ENCODE data around the gene GAREM1. TPM values are rescaled to one million over a fixed set of nuclear protein-coding genes. Genes with fewer than 3 reads are reported as not detected.

GAREM1 gene
- total and polyA plus RNA-seq, 8 donors = 2.5 to 60.3 (median 16.2) TPM

DNA sequence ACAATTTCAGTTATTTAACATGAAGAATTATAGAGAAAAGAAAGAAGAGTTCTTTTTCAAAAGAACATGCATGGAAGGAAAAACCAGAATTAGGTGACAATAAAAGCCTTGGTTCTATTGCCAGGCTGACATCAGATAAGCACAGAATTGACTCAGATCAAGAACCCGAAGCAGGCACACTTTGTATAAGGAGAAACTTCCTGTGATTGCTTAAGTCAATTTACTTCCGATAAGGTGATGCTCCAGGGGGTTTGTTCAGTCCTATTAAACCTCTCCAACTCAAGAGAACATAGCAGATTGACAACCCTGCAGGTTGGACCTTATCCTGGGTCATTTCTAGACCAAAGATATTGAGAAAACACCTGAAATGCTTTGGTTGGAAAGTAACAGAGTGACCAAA, 31.4 kb downstream of the GAREM1 start:
- no peaks in the 10 kb centered on the region for H3K9me3 ChIP-seq
- no peaks in the 10 kb centered on the region for H3K36me3 ChIP-seq
- TF ChIP-seq POLR2AphosphoS5 (IDR thresholded peaks at IDR 0.05) (no peak), POLR2A (IDR thresholded peaks at IDR 0.05) (no peak), EP300 (IDR thresholded peaks at IDR 0.05) (no peak)
- TF ChIP-seq, protein P1, sequence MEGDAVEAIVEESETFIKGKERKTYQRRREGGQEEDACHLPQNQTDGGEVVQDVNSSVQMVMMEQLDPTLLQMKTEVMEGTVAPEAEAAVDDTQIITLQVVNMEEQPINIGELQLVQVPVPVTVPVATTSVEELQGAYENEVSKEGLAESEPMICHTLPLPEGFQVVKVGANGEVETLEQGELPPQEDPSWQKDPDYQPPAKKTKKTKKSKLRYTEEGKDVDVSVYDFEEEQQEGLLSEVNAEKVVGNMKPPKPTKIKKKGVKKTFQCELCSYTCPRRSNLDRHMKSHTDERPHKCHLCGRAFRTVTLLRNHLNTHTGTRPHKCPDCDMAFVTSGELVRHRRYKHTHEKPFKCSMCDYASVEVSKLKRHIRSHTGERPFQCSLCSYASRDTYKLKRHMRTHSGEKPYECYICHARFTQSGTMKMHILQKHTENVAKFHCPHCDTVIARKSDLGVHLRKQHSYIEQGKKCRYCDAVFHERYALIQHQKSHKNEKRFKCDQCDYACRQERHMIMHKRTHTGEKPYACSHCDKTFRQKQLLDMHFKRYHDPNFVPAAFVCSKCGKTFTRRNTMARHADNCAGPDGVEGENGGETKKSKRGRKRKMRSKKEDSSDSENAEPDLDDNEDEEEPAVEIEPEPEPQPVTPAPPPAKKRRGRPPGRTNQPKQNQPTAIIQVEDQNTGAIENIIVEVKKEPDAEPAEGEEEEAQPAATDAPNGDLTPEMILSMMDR (IDR thresholded peaks at IDR 0.05) = no peak
- 29 to 54% (median 44%) methylated on average over 2 of the region's 2 CpGs for WGBS, 5 donors
- no peak overlapping the region for H3K4me3 ChIP-seq
- H3K27ac ChIP-seq = no peak overlapping the region
- H3K27me3 ChIP-seq = no peaks in the 10 kb centered on the region
- peaks cover 0 to 70% (median 37%) of the 10 kb centered on the region in 4 donors for H3K4me1 ChIP-seq
- no peak for DNase-seq
- intact Hi-C loops (cut with DNase I; ENCODE audit: low total_unique reads) = no loop called here

DNA sequence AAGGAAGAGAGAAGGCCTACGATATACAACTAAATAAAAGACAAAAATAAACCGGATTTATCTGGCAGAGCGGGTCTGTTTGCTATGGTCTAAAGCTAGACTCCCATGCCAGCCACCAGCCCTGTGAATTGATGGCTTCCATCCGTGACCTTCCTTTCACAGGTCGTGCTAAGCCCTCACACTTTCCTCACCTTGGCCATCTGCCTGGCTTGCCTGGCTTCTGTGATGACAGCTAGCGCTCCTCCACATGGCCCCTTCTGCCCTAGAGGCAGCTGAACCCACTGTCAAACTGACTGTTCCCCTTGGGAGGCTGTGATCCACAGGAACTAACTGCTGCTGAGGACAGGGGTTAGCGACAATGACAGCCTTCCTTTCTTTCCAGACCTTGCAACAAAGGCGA, 32.5 kb downstream of the GAREM1 start:
- Histone ChIP-seq H3K4me1 (peaks cover 0 to 73% (median 38%) of the 10 kb centered on the region in 4 donors), H3K36me3 (no peaks in the 10 kb centered on the region), H3K27ac (no peak overlapping the region), H3K27me3 (no peaks in the 10 kb centered on the region), H3K4me3 (no peak overlapping the region), H3K9me3 (no peaks in the 10 kb centered on the region)
- no peak for DNase-seq
- WGBS, 5 donors = 72 to 83% (median 78%) methylated on average over 8 of the region's 8 CpGs
- intact Hi-C loops (cut with DNase I; ENCODE audit: low total_unique reads) = no loop called here
- TF ChIP-seq EP300 (IDR thresholded peaks at IDR 0.05) (no peak), POLR2AphosphoS5 (IDR thresholded peaks at IDR 0.05) (no peak), POLR2A (IDR thresholded peaks at IDR 0.05) (no peak)
- TF ChIP-seq, protein P1 (IDR thresholded peaks at IDR 0.05) = no peak

DNA sequence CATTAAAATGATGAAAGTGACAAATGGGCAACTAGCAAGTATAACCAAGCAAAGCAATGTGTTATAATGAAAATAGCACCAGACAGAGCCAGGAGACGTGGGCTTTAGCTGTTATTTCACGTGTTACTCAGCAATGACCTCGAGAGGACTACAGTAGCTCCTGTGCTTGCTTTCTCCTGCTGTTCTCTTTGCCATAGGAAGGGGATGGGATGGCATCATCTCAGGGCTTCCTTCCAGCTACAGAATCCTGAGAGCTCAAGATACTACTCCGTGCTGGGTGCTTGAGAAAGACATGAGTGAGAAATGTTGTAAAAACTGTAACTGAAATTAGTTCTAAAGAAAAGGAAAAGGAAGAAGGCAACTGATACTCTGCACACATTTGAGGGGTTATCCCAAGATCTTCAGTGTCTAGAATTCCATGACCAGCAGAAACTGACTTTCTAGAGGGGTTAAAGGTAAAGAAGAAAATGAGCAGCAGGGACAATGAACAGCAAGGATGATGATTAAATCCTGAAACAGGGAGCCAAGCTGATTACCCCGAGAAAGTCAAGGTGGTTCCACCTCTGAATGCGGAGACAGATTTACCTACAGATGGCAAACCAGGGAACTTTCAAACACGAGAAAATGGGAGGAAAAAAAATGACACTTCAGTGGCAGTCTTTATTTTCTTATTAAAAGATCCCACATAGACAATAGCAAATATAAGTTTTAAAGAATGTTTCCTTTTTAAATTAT, 33.4 kb downstream of the GAREM1 start:
- H3K9me3 ChIP-seq = no peaks in the 10 kb centered on the region
- TF ChIP-seq EP300 (IDR thresholded peaks at IDR 0.05) = no peak
- no peak for TF ChIP-seq POLR2A (IDR thresholded peaks at IDR 0.05)
- TF ChIP-seq POLR2AphosphoS5 (IDR thresholded peaks at IDR 0.05) = no peak
- TF ChIP-seq, protein P1 (IDR thresholded peaks at IDR 0.05) = no peak
- no peaks in the 10 kb centered on the region for H3K27me3 ChIP-seq
- intact Hi-C loops (cut with DNase I; ENCODE audit: low total_unique reads) = no loop called here
- WGBS, 5 donors = 63 to 78% (median 72%) methylated on average over 7 of the region's 7 CpGs
- H3K27ac ChIP-seq = no peak overlapping the region
- H3K4me1 ChIP-seq = peaks cover 0 to 68% (median 38%) of the 10 kb centered on the region in 4 donors
- no peak overlapping the region for H3K4me3 ChIP-seq
- no peaks in the 10 kb centered on the region for H3K36me3 ChIP-seq
- no peak for DNase-seq

DNA sequence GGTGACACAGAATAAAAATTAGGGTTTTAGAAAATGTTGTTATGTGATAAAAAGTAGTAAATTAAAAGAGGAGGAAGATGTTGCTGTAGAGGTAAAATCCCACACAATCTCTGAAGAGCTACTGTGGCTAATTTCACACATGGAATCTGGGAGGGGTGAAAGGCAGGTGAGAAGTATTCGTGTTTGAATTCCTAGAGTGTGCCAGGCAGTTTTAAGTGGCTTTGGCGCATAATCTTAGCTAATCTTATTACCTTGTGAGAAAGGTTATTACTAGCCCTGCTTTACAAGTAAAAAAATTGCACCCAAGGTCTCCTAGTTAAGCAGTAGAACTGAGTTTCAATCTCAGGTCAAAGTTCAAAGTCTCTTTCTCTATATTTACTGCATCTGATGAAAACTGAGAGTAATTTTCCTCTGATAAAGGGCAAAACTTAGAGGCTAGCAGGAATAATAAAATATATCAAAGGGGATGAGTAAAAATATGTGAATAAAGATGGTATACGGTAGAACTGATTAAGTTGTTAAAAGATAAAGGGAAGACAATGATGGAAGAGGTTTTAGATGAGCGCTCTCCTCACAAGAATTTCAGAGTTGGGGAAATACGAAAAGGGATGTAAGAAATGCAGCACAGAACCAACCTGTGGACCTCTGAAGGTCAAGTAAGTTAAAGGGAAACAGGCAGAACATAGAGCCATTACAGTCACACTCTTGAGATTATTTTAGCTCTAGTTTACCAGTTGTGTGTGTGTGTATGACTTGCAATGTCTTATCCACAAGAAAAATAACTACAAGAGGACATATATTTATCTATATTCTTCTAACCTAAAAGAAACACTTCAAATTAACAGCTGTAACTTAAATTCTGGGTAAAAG, 34.8 kb downstream of the GAREM1 start:
- TF ChIP-seq, protein P1 (IDR thresholded peaks at IDR 0.05) = no peak
- TF ChIP-seq EP300 (IDR thresholded peaks at IDR 0.05) = no peak
- TF ChIP-seq POLR2AphosphoS5 (IDR thresholded peaks at IDR 0.05) = no peak
- no peak for TF ChIP-seq POLR2A (IDR thresholded peaks at IDR 0.05)
- Histone ChIP-seq H3K27me3 (no peaks in the 10 kb centered on the region), H3K36me3 (no peaks in the 10 kb centered on the region), H3K27ac (no peak overlapping the region), H3K4me1 (peaks cover 0 to 53% (median 31%) of the 10 kb centered on the region in 4 donors), H3K4me3 (no peak overlapping the region), H3K9me3 (peaks cover 0 to 8% (median 5%) of the 10 kb centered on the region in 4 donors)
- intact Hi-C loops (cut with DNase I; ENCODE audit: low total_unique reads) = no loop called here
- no peak for DNase-seq
- WGBS, 5 donors = 48 to 61% (median 59%) methylated on average over 5 of the region's 5 CpGs
